Endometrium (tissue), 2 donors: Measurements from ENCODE around the gene RPA3.

Source experiments
- FAIRE-seq: peaks from 2 replicates; lab custom pipeline; 2012; peaks lifted over from hg19 to GRCh38; lab: Jason Lieb, UNC
- donor health status: control.
- donor health status: control.

The RPA3 gene

GRCh38 chr7:7607010-7607409 lies 111.4 kb downstream of the RPA3 start:
- no peak for FAIRE-seq

- FAIRE-seq: peak; percentile 39
Observed at GRCh38 chr7:7596176-7596575, 122.2 kb downstream of the RPA3 start.

- FAIRE-seq: peak; percentile 74
Observed at GRCh38 chr7:7595451-7595850, 123.0 kb downstream of the RPA3 start.
